ENCODE measurements around the gene CELF4. TPM values are rescaled to one million over a fixed set of nuclear protein-coding genes. Genes with fewer than 3 reads are reported as not detected.

Gene CELF4
- total RNA-seq (not detected in 2 replicates), polyA plus RNA-seq (not detected in 2 replicates), polyA minus RNA-seq (not detected in 2 replicates), Bru-seq, nascent RNA (percentile 0 among the genes with signal in this experiment), BruChase-seq, experiment 1, labeled RNA remaining after a 6-hour chase (not detected), BruChase-seq, experiment 2, labeled RNA remaining after a 2-hour chase (not detected)
- not detected in 2 replicates for polyA plus RNA-seq (2011; cell fraction: cytosol; rRNA removed)
- not detected in 2 replicates for polyA plus RNA-seq (2011; cell fraction: nucleus; rRNA removed)
- not detected in 2 replicates for polyA plus RNA-seq (2012)
- not detected for polyA minus RNA-seq (2011; cell fraction: cytosol; rRNA and poly(A)+ RNA removed)
- not detected in 2 replicates for polyA minus RNA-seq (2011; cell fraction: nucleus; rRNA and poly(A)+ RNA removed)
- long read RNA-seq: 0 reads

GRCh38 chr18:37565101-37565976 lies at the start of gene CELF4:
CELF4 (minus strand) TSS chr18:37565798.
- DNase-seq (ENCODE audit: low read depth, low spot score): peak; percentile 5
- intact Hi-C loops (cut with micrococcal nuclease) (no loop called here), dilution Hi-C loops (cut with MboI; ENCODE audit: extremely low pct_ligation_motif_present, low sequenced_read_pairs) (no loop called here)
- H3K4me1 ChIP-seq (ENCODE audit: control insufficient read depth, extremely low read depth, insufficient read depth, low read length): peaks cover 4% of the 10 kb centered on the region
- no peaks in the 10 kb centered on the region for H4K20me1 ChIP-seq (replicated peaks; ENCODE audit: control insufficient read depth, extremely low read depth, insufficient read depth, low read length)
- no TSS peak for BruUV-seq (replicated peaks)
- H3K79me2 ChIP-seq (ENCODE audit: control insufficient read depth, insufficient read depth, low read length): no peaks in the 10 kb centered on the region
- ChIA-PET CTCF (no interaction called here), POLR2A (no interaction called here)
- no peak within 1 kb of the TSS for H3K9ac ChIP-seq (replicated peaks; ENCODE audit: extremely low read depth, insufficient read depth, low read length)
- no peaks in the 10 kb centered on the region for H3K36me3 ChIP-seq (ENCODE audit: control insufficient read depth in 2 of 2, extremely low read depth in 1 of 2, insufficient read depth in 2 of 2, low read length in 2 of 2)
- H3K4me2 ChIP-seq (ENCODE audit: insufficient read depth, low read length): peak within 1 kb of the TSS; percentile 31
- peaks cover 32 to 50% of the 10 kb centered on the region in 2 experiments for H3K27me3 ChIP-seq (ENCODE audit: control insufficient read depth in 2 of 2, insufficient read depth in 2 of 2, low read length in 2 of 2)
- no peak within 1 kb of the TSS for H3K27ac ChIP-seq (ENCODE audit: insufficient read depth, low read depth, low read length)
- FAIRE-seq: no peak
- H2AFZ ChIP-seq (ENCODE audit: low read depth, low read length): no peak within 1 kb of the TSS
- no peak for TF ChIP-seq FOS (IDR thresholded peaks at IDR 0.05; ENCODE audit: borderline replicate concordance, insufficient read depth, low read length)
- no peak for TF ChIP-seq CTCF (IDR thresholded peaks at IDR 0.05; ENCODE audit: extremely low read depth in 1 of 2, insufficient read depth in 1 of 2, low read depth in 1 of 2, low read length in 2 of 2)
- TF ChIP-seq GATA2 (IDR thresholded peaks at IDR 0.05; ENCODE audit: insufficient read depth, insufficient read length, low read depth, low read length): no peak
- no peak for TF ChIP-seq JUN (IDR thresholded peaks at IDR 0.05; ENCODE audit: borderline replicate concordance, insufficient read depth, insufficient read length, low read depth)
- no peak for TF ChIP-seq POLR2A (IDR thresholded peaks at IDR 0.05; ENCODE audit: low read depth, low read length)
- TF ChIP-seq MAX (IDR thresholded peaks at IDR 0.05; ENCODE audit: insufficient read depth, insufficient read length): no peak
- TF ChIP-seq EZH2 (IDR thresholded peaks at IDR 0.05; ENCODE audit: borderline replicate concordance, low read depth, low read length, severe bottlenecking): no peak
- TF ChIP-seq MYC (IDR thresholded peaks at IDR 0.05; ENCODE audit: low read depth, low read length): no peak
- no peak for TF ChIP-seq POLR2AphosphoS5 (IDR thresholded peaks at IDR 0.05; ENCODE audit: insufficient read depth, low read depth, low read length)
- H3K9me1 ChIP-seq (replicated peaks; ENCODE audit: control insufficient read depth, extremely low read depth, insufficient read depth, low read length): no peaks in the 10 kb centered on the region
- H3K9me3 ChIP-seq (replicated peaks; ENCODE audit: control insufficient read depth, insufficient read depth, low read length): no peaks in the 10 kb centered on the region
- peak within 1 kb of the TSS in 1 of 3 experiments; percentile 10 for H3K4me3 ChIP-seq (replicated peaks in 1 of 3; ENCODE audit: insufficient read depth in 1 of 3, low read depth in 1 of 3, low read length in 3 of 3)
